EH (cell line): Measurements from ENCODE around the gene CHI3L1.

Experiments
- DNase-seq: peaks from one replicate; pipeline ENCODE4 v3.0.0-alpha.2; 2015; ENCODE audit warnings: low read depth

The CHI3L1 gene

GRCh38 chr1:203168991-203169390, 17.5 kb downstream of the CHI3L1 start:
- DNase-seq, result no peak

GRCh38 chr1:203168256-203168786, 18.2 kb downstream of the CHI3L1 start:
- no peak for DNase-seq

DNA sequence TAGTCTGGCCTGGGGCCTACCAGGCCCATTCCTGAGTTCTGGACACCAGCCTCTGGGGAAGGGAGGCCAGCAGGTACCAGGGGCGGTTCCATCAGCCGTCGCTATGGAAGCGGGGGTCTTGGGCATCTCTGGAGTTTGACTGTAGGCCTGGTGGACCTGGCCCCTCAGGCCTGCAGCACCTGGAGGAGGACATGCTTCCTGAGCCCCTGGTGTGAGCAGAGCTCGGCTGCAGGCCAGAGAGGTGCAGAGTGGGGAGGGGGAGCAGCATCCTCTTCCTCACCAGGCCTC, 18.6 kb downstream of the CHI3L1 start:
- DNase-seq, result no peak

DNA sequence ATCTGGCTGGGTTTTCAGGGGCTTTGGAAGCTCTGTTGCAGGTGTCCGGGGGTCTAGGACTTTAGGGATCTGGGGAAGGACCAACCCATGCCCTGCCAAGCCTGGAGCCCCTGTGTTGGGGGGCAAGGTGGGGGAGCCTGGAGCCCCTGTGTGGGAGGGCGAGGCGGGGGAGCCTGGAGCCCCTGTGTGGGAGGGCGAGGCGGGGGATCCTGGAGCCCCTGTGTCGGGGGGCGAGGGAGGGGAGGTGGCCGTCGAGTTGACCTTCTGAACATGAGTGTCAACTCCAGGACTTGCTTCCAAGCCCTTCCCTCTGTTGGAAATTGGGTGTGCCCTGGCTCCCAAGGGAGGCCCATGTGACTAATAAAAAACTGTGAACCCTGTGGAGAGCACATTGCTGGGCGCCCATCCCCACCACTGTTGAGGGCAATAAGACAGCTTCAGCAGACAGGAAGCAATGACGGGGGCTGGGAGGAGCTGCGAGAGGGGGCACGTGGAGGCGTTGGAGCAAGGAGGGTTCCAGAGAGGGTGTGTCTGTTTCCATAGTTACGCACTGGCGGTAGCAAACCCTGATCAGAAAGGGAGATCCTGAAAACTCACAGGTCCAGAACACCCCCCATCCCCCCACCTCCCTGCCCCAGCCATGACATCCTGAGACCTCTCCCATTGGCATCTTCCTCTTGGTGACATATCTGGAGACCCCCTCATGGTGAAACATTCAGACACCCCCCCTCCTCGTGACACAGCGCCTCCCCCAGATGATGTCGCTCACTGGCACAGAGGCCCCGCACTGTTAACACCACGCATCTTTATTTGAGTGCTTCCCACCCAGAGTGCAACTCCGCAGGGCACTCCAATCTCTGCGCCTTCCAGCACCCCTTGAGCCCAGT, 19.2 kb downstream of the CHI3L1 start:
- DNase-seq, result no peak

- no peak for DNase-seq
Observed at GRCh38 chr1:203166192-203166940, 20.1 kb downstream of the CHI3L1 start.

DNA sequence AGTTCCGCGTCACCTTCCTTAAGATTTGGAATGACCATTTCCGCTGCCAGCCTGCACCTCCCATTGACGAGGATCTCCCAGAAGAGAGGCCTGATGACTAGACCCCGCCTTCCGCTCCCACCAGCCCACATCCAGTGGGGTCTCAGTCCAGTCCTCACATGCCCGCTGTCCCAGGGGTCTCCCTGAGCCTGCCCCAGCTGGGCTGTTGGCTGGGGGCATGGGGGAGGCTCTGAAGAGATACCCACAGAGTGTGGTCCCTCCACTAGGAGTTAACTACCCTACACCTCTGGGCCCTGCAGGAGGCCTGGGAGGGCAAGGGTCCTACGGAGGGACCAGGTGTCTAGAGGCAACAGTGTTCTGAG, 20.7 kb downstream of the CHI3L1 start:
- DNase-seq, result no peak

GRCh38 chr1:203165101-203165799, 21.3 kb downstream of the CHI3L1 start:
- DNase-seq, result no peak

DNA sequence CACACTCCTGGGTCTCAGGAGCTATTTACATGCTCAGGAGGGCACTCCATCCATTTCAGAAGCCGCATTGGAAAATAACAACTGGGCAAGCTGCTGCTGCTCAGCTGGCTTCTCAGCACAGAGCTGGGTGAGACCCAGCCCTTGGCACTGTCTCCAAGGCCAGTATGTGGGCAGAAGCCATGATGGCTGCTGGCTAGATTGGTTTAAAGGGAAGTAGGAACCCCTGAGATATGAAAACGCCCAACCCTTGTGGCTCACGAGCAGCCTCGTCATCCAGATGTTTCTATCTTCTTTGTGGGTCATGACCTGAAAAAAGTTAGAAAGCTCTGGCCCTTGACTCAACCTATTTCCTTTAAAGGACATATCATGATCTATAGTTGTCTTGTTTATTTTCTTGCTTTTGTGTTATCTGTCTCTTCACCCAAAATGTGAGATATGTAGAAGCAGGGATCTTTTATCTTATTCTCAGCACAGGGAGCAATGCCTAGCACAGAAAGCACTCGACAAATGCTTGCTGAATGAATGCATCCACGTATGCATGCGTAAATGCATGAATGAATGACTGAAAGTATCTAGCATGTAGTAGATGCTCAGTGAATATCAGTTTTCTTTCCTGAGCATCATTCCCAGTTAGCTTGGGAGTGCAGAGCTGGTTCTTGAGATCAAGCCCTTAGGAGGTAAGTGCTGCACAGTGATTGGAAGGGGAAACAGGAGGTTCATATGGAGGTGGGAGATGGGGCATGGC, 22.4 kb downstream of the CHI3L1 start:
- no peak for DNase-seq

GRCh38 chr1:203162403-203162802, 24.1 kb downstream of the CHI3L1 start:
- no peak for DNase-seq

- DNase-seq, result no peak
Observed at GRCh38 chr1:203161703-203162102, 24.8 kb downstream of the CHI3L1 start.

DNA sequence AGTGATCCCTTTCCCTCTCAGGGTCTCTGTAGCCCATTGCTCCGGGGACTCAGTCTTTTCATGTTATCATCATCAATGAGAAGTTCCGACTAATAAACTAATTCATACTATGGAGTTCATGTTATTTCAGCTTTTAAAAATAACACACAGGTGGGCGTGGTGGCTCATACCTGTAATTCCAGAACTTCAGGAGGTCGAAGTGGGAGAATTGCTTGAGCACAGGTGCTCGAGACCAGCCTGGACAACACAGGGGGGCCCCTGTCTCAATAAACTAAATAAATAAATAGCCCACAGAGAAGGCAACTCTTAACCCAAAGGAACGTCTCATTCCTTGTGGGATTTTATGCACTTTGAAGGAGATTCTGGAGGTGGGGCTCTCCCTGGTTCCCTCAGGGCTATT, 25.3 kb downstream of the CHI3L1 start:
- no peak for DNase-seq

DNA sequence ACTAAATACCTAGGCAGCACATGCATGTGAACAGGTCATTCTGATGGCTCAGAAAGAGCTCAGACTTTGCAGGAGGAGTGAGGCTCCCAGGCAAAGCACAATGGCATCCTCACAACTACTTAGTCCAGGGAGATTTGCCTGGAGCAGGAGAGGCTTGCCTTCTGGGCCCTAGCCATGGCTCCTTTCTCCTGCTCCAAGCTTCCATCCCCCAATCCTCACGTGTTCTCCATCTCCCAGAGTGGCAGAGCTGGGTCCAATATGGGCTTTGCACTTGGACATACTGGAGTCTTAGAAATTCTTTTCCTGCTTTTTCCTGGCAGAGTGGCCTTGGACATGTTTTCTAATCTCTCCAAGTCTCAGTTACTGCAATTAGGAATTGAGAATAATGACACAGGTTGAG, 26.7 kb downstream of the CHI3L1 start:
- no peak for DNase-seq

DNA sequence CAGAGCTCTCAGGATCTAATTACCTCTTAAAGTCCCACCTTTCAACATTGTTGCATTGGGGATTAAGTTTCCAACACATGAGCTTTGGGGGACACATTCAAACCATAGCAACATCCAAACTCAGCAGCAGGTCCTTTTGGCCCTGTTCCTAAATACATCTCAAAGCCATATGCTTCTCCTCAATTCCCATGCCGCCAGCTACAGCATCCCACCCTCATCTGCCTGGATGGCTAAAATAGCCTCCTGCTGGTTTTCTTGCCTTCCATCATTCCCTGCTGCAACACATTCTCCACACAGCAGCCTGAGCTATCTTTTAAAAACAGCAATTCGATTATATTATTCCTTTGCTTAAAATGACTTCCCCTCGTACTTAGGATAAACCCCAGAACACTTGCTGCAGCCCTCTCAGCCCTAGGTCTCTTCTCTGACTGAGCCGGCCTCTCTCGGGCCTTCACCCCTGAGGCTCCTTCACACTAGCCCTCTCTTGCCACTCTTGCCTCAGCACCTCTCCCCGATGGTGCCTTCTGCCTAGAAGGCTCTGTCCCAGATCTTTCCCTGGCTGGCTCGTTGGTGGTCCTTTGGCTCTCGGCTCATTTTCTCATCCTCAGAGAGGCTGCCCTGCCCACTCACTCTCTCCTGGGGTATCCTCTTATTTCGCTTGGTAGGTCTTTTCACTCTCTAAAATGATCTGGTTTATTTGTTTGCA, 27.4 kb downstream of the CHI3L1 start:
- DNase-seq, result no peak

DNA sequence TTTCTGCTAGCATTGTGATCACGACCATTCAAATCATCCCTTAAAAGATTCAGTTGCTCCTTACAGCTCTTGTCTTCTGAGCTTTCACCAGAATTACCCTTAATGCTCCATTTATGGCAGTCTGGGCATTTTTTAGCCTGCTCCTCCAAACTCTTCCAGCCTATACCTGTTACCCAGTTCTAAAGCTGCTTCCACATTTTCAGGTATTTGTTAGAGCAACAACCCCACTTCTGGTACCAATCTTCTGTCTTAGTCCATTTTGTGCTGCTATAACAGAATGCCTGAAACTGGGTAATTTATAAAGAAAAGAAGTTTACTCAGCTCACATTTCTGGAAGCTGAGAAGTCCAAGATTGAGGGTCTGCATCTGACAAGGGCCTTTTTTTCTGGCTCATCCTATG, 28.1 kb downstream of the CHI3L1 start:
- no peak for DNase-seq

GRCh38 chr1:203156280-203156679, 30.2 kb downstream of the CHI3L1 start:
- DNase-seq, result no peak

- peak; percentile 83 for DNase-seq
Observed at GRCh38 chr1:203153989-203154821, 32.3 kb downstream of the CHI3L1 start.

DNA sequence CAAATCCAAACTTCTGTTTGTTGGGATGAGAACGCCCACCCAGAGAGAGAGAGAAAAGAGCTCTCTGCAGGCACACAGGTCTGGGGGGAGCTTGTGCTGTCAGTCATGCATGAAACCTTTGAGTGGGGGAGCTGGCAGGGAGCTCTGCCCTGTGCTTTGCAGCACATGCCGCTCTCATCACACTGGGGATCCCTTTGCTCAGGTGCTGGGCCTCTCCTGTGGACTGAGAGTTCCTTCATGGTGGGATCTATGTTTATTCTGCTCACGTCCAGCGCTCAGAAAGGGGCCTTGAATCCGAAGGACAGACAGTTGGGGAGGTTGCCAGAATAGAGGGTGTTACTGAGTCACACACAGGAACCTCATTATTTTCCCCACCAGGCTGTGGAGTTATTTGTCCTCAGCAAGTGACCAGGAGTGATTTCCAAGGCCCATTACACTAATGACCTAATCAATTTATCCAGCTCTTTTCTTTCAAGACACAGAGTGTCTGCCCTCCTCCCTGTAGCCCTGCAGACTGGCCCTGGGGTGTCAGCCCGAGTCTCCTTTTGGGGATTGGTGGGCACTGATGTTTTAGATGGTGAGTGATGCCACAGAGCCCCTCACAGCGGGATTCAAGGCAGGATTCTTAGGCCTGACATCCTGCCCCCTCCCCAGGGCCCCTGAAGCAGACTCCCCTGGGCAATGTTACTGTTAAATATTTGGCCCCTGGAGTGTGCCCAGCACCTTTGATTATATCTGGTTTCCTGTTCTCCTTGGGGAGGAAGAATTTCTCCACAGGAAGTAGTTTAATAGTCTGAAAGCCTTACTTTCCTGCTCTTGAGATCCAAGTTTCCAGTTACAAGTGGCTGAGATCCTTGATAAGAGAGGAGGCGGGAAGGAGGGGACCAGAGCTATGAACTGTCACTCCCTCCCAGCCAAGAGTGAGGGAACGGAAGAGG, 33.2 kb downstream of the CHI3L1 start:
- peak; percentile 79 for DNase-seq

GRCh38 chr1:203152158-203153034, 34.1 kb downstream of the CHI3L1 start:
- no peak for DNase-seq
